Thymus (tissue), 14 donors: ENCODE results near the gene ATG5. TPM values are rescaled to one million over a fixed set of nuclear protein-coding genes. Genes with fewer than 3 reads are reported as not detected.

Experiments used
- DNase-seq, 9 donors: peaks; one replicate each; pipeline ENCODE4 v3.0.0-alpha.2; 2013; ENCODE audit warnings: low spot score in 9 of 9, low read depth in 6 of 9, missing footprints in 1 of 9
- H3K27ac ChIP-seq, 2 donors: one replicate each; pipeline ENCODE4 v1.5.1; 2013; ENCODE audit warnings: control low read depth in 1 of 2, low read depth in 1 of 2, low read length in 1 of 2, mild to moderate bottlenecking in 1 of 2, moderate library complexity in 1 of 2
- H3K27me3 ChIP-seq, 2 donors: one replicate each; pipeline ENCODE4 v1.5.1; 2013; ENCODE audit warnings: low read length in 1 of 2; ENCODE audit not compliant: control insufficient read depth in 2 of 2, insufficient read depth in 1 of 2
- H3K36me3 ChIP-seq, 2 donors: one replicate each; pipeline ENCODE4 v1.5.1; 2013; ENCODE audit warnings: low read length in 1 of 2, mild to moderate bottlenecking in 1 of 2, moderate library complexity in 1 of 2; ENCODE audit not compliant: control insufficient read depth in 2 of 2, insufficient read depth in 2 of 2
- H3K4me1 ChIP-seq, 2 donors: one replicate each; pipeline ENCODE4 v1.5.1; 2013; ENCODE audit warnings: low read length in 2 of 2; ENCODE audit not compliant: control insufficient read depth in 2 of 2, insufficient read depth in 2 of 2
- H3K4me3 ChIP-seq, 2 donors: one replicate each; pipeline ENCODE4 v1.5.1; 2013; ENCODE audit warnings: low read length in 2 of 2, control low read depth in 1 of 2, mild to moderate bottlenecking in 1 of 2
- H3K9me3 ChIP-seq, 2 donors: one replicate each; pipeline ENCODE4 v1.5.1; 2013; ENCODE audit warnings: low read length in 1 of 2, mild to moderate bottlenecking in 1 of 2; ENCODE audit not compliant: control insufficient read depth in 2 of 2, insufficient read depth in 1 of 2
- WGBS: extraction: QIAGEN DNeasy Blood & Tissue Kit; methylation state at CpG from one replicate; pipeline ENCODE4 v1.1.7; 2013; 5-methylcytosine and 5-hydroxymethylcytosine counted together
- long read RNA-seq, 10 donors: transcript quantifications; one replicate each; lab custom pipeline, GENCODE V29; 2026
- polyA plus RNA-seq: library from polyadenylated mRNA; stranded (reverse); fragments of 200-250 nt; gene quantifications from one replicate; pipeline ENCODE4 v1.2.3, GENCODE V29; 2013
- total RNA-seq: library from RNA; stranded (reverse); fragments of 120-200 nt; gene quantifications from one replicate; pipeline ENCODE4 v1.2.4, GENCODE V29; 2013
- donor health status: healthy.

The ATG5 gene
- total RNA-seq, result 36.1 TPM
- polyA plus RNA-seq, result 25.2 TPM
- long read RNA-seq, donor 1, result 0 reads
- long read RNA-seq, donor 2, result 0 reads
- long read RNA-seq, donor 3, transcript ATG5-204 (8 exons, 3,216 nt), result major isoform, 22 of 29 reads
- long read RNA-seq, donor 3, transcript ATG5-208 (7 exons, 3,035 nt), result minor isoform, 5 of 29 reads
- long read RNA-seq, donor 3, partial matches to known transcripts, result 0 of 29 reads
- long read RNA-seq, donor 3, other reads (novel, unspliced or antisense), result 0 of 29 reads
- long read RNA-seq, donor 4, transcript ATG5-204 (8 exons, 3,216 nt), result major isoform, 6 of 7 reads
- long read RNA-seq, donor 4, partial matches to known transcripts, result 0 of 7 reads
- long read RNA-seq, donor 4, other reads (novel, unspliced or antisense), result 0 of 7 reads
- long read RNA-seq, donor 5, transcript ATG5-204 (8 exons, 3,216 nt), result major isoform, 15 of 22 reads
- long read RNA-seq, donor 5, partial matches to known transcripts, result 0 of 22 reads
- long read RNA-seq, donor 5, other reads (novel, unspliced or antisense), result 0 of 22 reads
- long read RNA-seq, donor 6, transcript ATG5-204 (8 exons, 3,216 nt), result major isoform, 14 of 17 reads
- long read RNA-seq, donor 6, partial matches to known transcripts, result 0 of 17 reads
- long read RNA-seq, donor 6, other reads (novel, unspliced or antisense), result 0 of 17 reads
- long read RNA-seq, donor 7, transcript ATG5-204 (8 exons, 3,216 nt), result major isoform, 20 of 21 reads
- long read RNA-seq, donor 7, partial matches to known transcripts, result 0 of 21 reads
- long read RNA-seq, donor 7, other reads (novel, unspliced or antisense), result 0 of 21 reads
- long read RNA-seq, donor 8, partial matches to known transcripts, result 0 of 4 reads
- long read RNA-seq, donor 8, other reads (novel, unspliced or antisense), result 0 of 4 reads
- long read RNA-seq, donor 9, transcript ATG5-204 (8 exons, 3,216 nt), result major isoform, 6 of 7 reads
- long read RNA-seq, donor 9, partial matches to known transcripts, result 0 of 7 reads
- long read RNA-seq, donor 9, other reads (novel, unspliced or antisense), result 0 of 7 reads
- long read RNA-seq, donor 10, transcript ATG5-204 (8 exons, 3,216 nt), result major isoform, 5 of 6 reads
- long read RNA-seq, donor 10, partial matches to known transcripts, result 0 of 6 reads
- long read RNA-seq, donor 10, other reads (novel, unspliced or antisense), result 0 of 6 reads

DNA sequence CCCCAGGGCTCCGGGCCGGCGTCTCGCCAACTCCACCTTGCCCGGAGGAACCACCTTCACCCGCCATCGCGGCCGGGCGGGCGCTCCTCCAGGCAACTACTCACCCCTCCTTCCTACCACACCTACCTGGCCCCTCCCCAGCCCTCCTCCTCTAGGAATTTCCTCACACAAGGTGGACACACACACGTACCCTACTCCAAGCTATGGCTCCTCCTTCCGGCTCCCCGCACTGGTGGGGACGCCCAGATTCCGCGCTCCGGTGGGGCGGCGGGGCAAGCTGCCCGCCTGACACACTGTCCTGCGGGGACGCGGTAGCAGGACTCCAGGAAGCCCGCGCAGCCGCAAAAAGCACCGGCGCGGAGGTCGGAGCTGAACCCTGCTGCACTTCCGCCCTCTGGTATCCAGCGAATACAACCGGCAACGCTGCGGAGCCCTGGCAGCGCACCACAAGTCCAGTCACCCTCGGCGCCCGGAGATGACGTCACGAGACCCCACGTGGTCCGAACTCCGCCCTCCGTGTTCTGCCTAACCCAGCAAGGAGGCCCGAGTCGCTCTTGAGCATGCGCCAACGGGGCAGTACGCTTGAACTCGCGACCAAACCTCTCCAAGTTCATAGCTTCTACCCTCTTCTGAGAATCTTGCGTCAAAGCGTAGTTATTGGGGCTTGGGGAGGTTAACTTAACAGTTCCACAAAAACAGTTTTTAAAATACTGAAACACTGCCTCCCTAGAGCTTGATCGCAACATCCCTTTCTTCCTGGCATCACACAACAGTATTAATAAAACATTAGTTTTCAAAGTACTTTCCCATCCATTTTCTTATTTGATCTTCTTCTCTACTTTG is at the start of gene ATG5:
Gene ATG5, minus strand, starts transcription at position 425 of the 843 bp plus-strand sequence. CDS start 9,552 bp downstream, outside the sequence.
- WGBS, result 2% methylated on average over 56 of the region's 56 CpGs
- peaks cover 0 to 4% of the 10 kb centered on the region in 2 donors for H3K9me3 ChIP-seq
- DNase-seq, result peak; percentile 93 to 99 (median 98)

DNA sequence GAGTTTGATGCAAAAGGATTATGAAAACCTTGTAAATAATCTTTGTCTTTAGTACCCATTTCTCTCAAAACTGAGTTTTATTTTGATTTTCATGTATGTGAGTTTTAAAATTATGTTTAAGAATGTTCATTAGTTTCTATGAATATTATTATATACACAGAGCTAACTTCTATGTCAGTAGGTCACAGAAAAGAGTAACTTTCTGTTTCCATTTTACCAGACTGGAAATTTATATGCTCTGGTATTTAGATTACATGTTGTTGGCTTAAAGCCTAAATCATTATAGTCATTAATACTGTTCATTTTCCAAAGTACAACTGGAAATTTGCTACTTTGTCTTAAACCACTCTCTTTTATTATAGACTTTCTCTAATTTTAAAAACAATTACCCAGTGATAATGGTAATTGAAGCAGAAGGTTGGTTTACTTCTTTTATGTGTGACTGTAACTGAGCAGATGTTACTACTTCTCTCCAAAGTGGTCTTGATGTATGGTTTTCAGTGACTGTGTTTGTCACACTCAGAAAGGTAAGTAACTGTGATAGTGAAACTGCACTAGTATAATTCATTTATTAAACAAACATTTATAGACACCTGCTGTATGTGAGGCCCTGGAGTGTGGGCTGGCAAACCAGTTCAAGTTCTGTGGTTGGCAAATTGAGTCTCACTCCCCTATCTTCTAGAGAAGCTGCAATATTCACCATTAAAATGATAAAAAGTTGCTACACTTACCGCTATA is 48.1 kb upstream of the ATG5 start:
- no peaks in the 10 kb centered on the region for H3K27me3 ChIP-seq
- no peak overlapping the region for H3K4me3 ChIP-seq
- no peak for DNase-seq
- H3K9me3 ChIP-seq, result no peaks in the 10 kb centered on the region
- no peak overlapping the region for H3K27ac ChIP-seq
- 95% methylated on average over 1 of the region's 1 CpG for WGBS
- H3K36me3 ChIP-seq, result no peaks in the 10 kb centered on the region
- H3K4me1 ChIP-seq, result no peaks in the 10 kb centered on the region

More for the DNA sequence above, at the start of gene ATG5:
- Histone ChIP-seq H3K36me3 (no peaks in the 10 kb centered on the region), H3K4me1 (peaks cover 7 to 9% of the 10 kb centered on the region in 2 donors), H3K4me3 (peak within 1 kb of the TSS; percentile 99), H3K27ac (peak within 1 kb of the TSS; percentile 92 to 95), H3K27me3 (peaks cover 2 to 5% of the 10 kb centered on the region in 2 donors)

DNA sequence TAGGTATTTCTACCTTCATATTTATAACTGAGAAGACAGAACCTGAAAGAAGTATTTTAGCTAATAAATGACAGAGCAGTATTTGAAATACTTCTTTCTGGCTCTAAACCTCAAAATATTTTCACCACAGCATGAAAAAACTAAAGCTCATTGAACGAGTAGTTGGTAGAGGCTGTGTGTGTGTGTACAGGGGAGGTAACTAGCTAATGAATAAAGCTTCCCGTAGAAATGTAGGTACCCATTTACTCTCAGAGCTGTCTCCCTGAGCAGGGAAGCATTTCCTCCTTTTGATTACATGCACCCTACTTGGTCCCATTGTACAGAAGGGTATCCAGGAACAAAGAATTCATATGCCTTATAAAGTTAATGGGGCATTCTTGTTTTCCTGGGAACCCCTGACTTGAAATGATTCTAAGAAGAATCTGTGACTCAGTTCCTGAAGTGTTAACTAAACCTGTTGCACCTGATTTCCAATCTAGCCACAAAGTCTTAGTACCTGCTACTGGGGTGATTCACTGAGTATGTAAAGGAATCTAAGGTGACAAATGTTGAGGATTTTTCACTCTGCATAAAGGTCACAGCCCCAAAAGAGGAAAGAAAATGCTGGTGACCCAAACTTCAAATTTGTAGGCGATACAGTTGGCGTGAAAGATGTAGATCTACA is 47.4 kb upstream of the ATG5 start:
- no peaks in the 10 kb centered on the region for H3K27me3 ChIP-seq
- 98% methylated on average over 4 of the region's 4 CpGs for WGBS
- no peak overlapping the region for H3K4me3 ChIP-seq
- no peaks in the 10 kb centered on the region for H3K36me3 ChIP-seq
- no peak for DNase-seq
- H3K27ac ChIP-seq, result no peak overlapping the region
- no peaks in the 10 kb centered on the region for H3K9me3 ChIP-seq
- no peaks in the 10 kb centered on the region for H3K4me1 ChIP-seq

DNA sequence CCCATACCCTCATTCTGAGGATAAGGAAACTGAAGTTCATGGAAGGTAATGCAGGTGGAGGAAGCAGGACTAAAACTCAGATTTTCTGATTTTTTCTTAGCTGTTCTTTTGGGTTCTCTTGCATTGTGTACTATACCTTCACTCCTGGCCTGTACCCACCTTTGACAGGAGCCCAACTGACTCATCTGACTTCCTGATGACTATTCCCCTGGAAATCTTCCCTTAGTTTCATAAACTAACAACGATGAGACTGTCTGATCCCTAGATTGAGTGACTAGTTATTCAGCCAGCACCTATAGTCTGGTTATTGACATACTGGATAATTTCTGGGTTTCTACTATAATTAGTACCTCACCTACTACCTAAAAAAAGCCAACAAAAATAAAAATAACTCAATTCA is 45.1 kb upstream of the ATG5 start:
- H3K27ac ChIP-seq, result no peak overlapping the region
- WGBS, result 89% methylated on average over 1 of the region's 1 CpG
- DNase-seq, result no peak
- H3K4me3 ChIP-seq, result no peak overlapping the region
- no peaks in the 10 kb centered on the region for H3K36me3 ChIP-seq
- no peaks in the 10 kb centered on the region for H3K9me3 ChIP-seq
- no peaks in the 10 kb centered on the region for H3K4me1 ChIP-seq
- no peaks in the 10 kb centered on the region for H3K27me3 ChIP-seq

DNA sequence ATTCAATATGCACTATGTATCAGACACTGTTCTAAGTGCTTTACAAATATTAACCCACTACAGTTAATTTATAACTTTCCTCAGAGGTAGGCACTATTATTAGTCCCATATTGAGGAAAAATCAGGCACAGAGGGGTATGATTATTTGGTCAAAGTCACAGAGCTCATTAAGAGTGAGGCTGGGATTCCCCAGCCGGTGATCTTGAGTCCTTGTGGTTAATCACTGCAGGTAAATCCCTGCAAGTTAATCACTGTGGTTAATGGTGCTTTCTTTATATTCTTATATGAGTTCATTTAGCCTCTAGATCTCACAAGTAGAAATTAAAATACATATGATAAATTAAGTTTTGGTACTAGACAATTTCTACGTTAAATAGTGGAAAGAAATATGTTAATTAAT is 44.2 kb upstream of the ATG5 start:
- DNase-seq, result no peak
- Histone ChIP-seq H3K36me3 (no peaks in the 10 kb centered on the region), H3K27me3 (no peaks in the 10 kb centered on the region), H3K4me3 (no peak overlapping the region), H3K9me3 (no peaks in the 10 kb centered on the region), H3K4me1 (no peaks in the 10 kb centered on the region), H3K27ac (no peak overlapping the region)
- 63% methylated on average over 2 of the region's 2 CpGs for WGBS

DNA sequence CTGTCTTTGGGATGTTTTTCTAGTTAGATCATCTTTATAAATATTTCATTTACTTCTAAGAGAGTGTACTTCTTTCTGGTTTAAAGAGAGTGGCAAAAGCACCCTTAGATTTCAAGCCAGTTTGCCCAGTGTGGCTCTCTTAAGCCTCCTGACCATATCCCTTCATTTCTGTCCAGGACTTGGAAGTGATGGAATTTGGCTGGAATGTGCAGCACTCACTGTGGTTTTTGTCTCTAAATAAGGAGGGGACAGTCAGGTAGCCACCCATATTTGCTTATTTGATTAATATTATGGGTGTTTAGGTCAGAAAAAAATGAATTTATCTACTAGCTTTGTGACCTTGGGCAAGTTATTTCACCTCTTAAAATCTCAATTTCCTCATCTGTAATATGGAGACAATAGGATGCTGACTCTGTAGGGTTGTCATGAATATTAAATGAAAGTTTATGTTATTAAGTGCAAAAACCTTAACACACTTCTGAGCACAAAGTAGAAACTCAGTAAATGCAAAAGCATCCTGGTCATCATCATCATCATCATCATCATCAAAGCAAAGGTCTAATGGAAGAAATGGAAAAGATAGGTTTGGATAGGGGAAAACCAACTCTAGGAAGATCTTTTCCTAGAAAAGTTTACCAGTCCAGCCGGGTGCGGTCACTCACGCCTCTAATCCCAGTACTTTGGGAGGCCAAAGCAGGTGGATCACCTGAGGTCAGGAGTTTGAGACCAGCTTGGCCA is 38.0 kb upstream of the ATG5 start:
- Histone ChIP-seq H3K4me3 (no peak overlapping the region), H3K27me3 (peaks cover 14 to 44% of the 10 kb centered on the region in 2 donors), H3K36me3 (no peaks in the 10 kb centered on the region), H3K4me1 (peaks cover 2 to 7% of the 10 kb centered on the region in 2 donors), H3K27ac (no peak overlapping the region), H3K9me3 (peaks cover 1 to 5% of the 10 kb centered on the region in 2 donors)
- DNase-seq, result no peak
- 99% methylated on average over 3 of the region's 3 CpGs for WGBS

DNA sequence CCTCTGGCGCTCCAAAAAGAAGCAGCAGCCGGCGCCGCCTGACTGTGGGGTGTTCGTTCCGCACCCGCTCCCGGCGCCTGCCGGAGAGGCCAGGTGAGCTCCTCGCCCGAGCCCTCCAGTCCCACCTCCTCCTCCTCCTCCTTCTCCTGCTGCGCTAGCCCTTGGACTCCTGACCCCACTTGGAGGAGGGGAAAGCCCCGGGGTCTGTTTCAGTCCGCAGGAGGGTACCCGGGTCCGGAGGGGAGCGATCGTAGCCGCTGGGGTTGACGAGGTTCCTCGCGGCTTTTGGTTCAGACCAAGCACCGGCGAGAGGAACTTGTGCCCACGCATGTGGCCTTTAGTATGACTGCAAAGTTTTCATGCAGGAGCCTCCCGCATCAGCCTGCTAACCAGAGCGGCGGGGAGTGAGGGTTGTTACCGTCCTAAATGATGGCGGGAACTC is 35.5 kb upstream of the ATG5 start:
- peaks cover 14 to 54% of the 10 kb centered on the region in 2 donors for H3K27me3 ChIP-seq
- 3% methylated on average over 31 of the region's 31 CpGs for WGBS
- peaks cover 1 to 5% of the 10 kb centered on the region in 2 donors for H3K9me3 ChIP-seq
- peak in 1 of 9 donors; percentile 2 for DNase-seq
- peaks cover 2 to 7% of the 10 kb centered on the region in 2 donors for H3K4me1 ChIP-seq
- H3K36me3 ChIP-seq, result no peaks in the 10 kb centered on the region
- H3K27ac ChIP-seq, result no peak overlapping the region
- peak overlapping the region in 1 of 2 donors; percentile 30 for H3K4me3 ChIP-seq
